Stromal cell of bone marrow (primary cell): ENCODE results near the gene MAP1B.
A peak's percentile ranks its signal among the peaks of the same experiment; 100 is the strongest.
"Not testable (repeated sequence)": the region's sequence is repeated elsewhere in the genome, so short reads cannot be mapped to it uniquely, and the experiment has no call there.

Experiments
- DNase-seq: peaks from one replicate; pipeline ENCODE4 v3.0.0-alpha.2; 2012; ENCODE audit warnings: low read depth

Gene MAP1B

DNA sequence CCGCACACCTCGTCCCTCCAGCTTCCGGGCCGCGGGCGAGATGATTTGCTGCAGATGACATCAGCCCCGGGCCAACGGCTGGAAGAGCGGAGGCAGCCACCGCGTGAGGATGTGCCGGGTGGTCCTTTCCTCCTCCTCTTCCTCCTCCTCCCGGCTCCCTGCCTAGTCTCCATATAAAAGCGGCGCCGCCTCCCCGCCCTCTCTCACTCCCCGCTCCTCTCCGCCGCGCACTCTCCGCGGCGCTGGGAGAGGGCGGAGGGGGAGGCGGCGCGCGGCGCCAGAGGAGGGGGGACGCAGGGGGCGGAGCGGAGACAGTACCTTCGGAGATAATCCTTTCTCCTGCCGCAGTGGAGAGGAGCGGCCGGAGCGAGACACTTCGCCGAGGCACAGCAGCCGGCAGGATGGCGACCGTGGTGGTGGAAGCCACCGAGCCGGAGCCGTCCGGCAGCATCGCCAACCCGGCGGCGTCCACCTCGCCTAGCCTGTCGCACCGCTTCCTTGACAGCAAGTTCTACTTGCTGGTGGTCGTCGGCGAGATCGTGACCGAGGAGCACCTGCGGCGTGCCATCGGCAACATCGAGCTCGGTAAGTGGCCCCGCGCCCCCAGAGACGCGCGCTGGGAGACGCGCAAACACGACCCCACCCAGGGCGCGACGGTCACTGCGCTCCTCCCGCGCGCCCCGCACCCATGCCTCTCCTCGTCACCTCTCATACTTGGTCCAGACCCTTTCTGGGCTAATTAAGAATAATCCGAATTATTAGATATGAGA is at the start of gene MAP1B:
Gene MAP1B (plus strand): TSS at position 345 of the 770 bp plus-strand sequence. CDS start 57 bp downstream, at position 402.
- DNase-seq, result no peak

DNA sequence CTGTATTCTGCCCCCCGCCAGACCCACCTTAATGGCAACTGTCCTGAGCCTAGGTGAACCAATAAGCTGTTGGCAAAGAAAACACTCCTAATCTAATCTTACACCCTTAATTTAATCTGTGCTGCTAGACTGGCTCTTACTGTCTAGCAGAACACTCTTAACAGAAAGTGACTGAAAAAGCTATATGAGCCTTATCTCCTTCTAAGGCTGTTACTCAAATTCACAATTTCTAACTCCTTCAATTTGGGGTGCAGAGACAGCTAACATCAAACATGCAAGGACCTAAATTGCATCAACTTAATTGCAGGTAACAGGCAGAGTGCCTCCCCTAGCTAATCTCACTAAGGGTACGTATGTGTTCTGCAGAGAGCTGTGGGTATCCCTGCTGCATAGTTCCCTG is 49.5 kb upstream of the MAP1B start:
- no peak for DNase-seq

DNA sequence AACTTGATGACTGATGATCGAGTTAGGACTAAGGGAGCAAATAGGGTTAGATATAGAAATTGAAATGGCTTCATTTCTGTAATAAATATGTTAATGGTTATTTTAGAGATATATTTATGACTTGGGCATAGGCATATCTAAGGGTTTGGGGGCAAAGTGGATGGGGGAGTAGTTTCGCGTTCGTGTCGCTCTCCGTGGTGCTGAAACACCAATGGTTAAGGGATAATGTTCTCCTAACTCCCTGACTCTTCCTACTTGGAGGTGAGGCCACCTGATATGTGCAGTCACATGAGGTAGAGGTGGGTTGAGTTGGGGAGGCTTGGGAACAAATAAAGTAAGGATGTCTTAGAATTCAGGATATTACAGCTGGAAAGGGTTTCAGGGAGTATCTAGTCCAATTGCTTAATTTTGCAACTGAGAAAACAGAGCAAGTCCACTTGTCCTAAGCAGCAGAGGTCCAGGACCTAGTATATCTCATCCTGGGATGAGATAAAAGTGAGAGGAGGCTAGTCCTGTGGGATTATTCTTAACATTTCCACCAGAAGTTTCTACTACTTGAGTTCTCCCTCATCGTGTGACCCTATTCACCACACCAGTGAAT is 44.0 kb upstream of the MAP1B start:
- DNase-seq, result no peak

DNA sequence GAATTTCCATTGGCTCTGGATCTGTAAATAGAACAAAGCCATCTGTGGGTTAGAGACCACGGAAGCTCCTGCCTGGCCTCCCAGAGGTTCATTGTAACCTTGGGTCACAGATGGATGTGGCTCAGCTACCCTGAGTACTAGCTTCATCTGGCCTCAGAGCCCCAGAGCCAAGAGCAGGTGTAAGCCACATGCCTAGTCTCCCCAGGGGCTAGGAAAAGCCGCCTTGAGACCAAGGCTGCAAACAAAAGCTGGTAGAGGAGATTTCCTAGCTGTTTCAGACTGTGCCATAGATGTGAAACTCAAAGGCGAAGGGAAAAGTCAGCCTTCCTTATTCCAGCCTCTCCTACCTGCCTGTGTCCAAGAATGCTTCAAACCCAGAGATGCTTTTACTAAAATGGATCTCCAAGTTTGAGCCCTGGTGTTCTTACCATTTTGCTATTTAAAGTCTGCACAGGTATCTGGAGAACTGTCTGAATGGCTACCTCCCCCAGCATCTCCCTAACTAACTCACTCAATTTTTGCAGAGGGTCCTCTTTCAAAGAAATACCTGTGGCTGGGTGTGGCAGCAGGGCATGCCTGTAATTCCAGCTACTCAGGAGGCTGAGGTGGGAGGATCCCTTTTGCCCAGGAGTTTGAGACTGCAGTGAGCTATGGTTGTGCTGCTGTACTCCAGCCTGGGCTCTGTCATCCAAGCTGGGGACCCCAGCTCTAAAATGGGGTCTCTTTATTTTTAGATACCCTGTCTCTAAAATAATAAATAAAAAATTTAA is 42.3 kb upstream of the MAP1B start:
- DNase-seq, result no peak

DNA sequence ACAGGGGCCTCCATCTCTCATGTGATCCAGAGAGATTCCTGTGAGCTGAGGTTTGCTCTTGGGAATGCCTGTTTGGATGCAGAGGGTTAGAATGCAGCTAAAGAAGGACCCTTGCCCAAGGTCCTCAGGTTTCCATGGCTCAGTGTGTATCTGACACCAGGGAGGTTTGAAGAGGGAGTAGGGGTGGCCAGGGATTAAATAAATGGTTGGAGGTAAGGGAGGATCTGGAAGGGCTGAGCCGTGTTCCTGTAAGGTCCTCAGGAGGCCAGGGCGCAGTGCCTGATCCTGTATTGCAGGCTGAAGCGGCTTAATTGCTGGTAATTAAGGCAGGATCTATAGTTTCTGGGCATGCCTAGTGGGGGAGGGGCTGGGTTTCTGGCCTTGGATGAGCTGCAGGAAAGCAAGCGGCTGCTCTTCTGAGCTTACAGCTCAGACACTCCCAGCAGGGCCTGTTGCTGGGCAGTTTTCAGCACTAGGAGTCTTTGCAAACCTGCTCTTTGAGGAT is 41.5 kb upstream of the MAP1B start:
- DNase-seq, result no peak

DNA sequence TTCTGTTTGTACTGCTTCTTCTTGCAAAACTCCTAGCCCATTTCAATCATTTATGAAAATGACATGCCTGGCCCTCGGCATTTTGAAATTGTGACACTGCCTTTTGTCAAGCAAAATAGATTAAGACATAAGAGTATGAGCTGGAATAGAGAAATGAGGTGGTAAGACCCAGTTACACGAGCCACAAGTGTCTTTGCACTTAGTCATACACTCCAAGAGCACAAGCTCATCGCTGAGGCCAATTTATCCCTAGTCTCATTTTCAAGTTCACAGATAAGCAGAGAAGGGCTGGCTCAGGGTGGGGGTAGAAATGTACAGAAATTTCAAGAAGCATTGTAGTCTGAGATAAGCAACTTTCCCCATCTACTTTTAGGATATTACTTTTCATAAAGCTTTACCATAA is 40.6 kb upstream of the MAP1B start:
- DNase-seq, result peak; percentile 33

DNA sequence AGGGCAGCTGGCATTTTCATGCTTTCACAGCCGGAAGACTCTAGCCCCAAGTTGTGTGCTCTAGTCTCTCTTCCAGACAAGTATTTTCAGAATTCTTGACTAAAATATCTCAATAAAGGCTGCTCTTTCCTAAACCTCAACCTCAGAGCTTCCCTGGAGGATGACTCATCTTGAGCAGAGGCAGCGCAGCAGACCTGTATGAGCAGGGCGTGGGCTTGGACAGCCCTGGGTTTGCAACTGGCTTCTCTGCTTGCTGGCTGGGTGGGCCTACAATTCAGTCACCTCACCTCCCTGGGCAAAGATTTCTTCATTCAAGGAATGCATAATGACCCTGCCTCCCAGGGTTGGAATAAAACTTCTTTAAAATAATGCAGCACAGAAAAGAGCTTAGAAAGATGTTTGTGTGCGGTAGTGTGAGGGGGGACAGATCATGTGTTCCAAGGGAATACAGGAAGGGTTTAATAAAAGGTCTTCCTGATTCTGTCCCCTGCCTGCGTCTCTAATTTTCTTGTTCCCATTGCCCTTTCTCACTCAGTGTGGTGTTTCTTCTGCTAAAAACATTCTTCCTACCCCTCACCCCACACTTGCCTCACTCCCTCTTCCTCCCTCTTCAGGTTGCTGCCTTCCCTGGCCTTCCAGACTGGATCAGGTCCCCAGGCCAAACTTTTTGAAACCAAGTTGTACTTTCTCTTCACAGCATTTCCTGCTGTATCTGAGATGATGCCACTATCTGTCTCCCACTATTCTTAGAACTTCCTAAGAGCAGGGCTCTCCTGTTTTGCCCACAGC is 39.4 kb upstream of the MAP1B start:
- DNase-seq, result peak; percentile 31

DNA sequence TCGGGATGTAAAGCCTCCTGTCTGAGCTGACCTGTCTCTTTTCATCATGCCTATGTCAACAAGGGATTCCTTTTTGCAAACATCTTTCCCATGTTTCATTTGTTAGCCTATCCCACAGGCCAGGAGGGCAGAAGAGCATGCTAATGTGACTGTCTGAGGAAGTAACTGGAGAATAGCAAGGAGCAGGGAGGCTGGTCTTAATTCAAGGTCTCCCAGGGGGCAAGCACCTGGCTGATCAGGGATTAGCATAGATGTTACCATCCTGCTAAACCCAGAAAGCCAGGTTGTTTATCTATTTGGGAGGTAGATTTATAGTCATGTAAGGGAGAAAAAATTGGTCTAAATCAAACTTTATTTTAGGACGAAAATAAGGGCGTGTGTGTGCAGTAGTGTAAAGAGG is 36.7 kb upstream of the MAP1B start:
- DNase-seq, result no peak

DNA sequence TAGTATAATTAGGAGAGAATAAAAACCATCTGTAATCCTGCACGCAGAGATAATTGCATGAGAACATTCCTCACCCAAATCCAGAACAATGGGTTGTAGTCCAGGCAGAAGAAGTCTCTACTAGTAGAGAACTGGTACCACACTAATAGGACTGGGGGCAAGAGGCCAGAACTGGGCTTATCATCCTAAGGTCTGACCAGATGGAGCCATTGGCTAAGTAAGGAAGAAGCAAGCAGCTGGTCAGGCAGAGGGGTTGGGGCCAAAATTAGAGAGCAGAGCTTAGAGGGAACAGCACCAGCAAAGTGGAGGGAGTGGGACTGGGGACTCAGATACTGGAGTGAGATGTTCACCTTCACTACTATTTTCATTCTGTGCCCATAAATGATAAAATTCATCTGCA is 35.4 kb upstream of the MAP1B start:
- no peak for DNase-seq

DNA sequence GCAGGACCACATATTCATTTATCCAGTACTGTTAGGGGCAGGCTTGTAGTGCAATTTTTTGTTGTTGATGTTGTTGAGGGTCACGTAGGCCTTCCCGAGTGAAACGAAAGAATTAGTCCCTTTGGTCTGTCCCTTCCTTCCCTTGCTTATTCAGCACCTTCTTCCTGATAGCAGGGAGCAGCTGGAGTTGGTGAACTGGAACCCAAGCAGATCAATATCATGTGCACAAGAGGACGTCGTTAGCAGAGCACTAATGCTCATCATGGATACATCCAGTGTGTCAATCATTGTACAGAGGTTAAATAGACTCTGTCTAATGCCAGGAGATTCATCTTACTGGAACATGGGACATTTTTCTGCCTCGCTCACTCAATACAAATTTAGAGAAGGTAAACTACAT is 33.0 kb upstream of the MAP1B start:
- no peak for DNase-seq

DNA sequence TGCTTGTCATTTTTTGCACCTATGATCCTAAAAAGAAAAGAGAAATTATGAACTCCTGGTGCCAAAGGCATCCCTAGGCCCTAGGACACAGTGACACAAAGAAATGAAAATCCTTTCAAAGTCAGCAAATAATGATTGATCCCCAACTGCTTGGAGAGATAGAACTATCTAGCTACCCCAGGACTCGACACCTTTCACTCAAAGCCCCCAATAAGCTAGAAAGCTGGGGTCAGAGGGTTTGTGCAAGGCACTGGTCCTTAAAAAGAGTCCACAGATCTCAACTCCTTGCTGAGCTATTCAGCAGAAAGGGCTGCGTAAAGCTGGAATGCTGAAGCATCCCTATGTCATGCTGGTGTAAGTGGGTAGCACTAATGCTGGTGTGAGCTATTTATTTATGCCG is 31.8 kb upstream of the MAP1B start:
- no peak for DNase-seq

DNA sequence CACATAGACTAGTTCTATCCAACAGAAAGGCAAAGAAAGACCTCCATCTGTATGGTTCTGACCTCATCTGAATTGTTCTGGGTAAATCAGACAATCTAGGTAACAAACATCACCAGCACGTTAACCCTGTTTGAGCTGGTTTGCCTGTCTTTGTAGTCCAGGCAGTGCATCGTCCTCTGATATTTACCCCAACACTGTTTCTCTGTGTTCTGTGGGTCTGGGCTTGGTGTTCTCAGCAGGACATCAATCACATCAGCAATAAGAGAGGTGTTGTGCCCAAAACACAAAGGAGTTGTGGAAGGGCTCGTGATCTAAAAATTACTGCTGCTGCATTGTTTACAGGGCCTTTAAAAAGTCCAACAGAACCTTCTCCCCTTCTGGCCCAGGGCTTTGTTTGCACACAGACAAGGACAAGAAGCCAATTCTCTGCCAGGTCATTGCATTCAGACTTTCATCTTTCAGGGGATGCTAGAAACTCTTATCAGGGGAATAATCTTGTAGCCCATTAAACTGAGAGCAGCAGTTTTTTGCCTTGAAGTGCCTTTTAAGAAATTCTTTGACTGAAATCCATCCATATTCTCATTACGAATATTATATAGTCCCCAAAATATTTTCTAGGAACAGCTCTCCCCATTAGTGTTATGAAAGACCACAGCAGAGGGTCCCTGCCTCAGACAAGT is 30.5 kb upstream of the MAP1B start:
- no peak for DNase-seq

DNA sequence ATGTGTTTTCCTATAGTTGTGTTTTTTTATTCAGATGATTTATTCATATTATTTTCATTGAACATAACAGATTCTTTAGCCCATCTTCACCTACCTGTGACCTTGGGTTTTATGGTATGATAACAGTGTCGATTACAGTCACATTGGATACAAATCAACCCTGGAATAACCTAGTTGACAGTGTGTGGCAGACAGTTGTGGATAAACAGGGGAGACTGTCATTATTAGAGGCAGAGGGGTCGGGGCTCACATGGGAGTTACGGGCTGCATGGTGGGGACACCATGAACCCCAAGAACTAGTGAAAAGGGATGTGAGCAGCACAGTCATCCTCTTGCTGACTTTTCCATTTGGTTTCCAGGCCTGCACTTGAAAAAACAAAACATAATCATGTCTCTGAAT is 29.9 kb upstream of the MAP1B start:
- no peak for DNase-seq

DNA sequence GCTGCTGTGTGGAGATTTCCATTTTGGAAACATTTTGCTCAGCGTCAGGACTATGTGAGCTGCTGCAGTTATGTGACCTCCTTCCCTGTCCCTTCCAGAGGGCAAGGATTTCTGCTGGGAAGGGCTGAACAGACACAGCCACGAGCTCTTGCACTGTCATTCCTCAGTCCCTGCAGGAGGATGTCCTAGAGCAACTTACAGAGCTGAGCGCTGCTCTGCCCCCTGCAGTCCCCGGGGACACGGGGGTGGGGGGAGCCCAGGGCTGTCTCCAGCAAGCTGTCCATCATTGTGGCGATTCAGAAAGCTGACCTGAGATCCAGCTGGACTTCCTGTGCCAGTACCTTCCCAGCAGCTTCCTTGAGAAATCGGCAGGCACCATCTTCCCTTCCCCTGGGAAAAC is 28.0 kb upstream of the MAP1B start:
- no peak for DNase-seq

DNA sequence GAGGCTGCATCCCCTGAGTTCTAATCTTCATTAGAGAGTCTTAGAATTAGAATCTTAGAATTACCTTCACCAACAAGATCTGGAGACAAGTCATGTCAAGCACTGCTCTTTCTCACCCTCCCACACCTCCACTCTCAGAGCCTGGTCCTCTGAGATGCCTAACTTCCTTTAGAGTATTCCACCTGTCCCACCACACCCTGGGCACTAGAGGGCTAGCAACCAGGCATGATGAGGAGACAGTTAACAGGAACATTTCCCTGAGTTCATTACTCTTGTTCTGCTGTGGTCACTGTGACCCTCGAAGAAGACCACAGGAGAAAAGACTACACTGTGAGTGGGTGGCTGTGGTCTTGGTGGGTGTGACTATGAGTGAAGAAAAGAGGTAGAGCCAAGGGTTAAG is 25.2 kb upstream of the MAP1B start:
- no peak for DNase-seq

DNA sequence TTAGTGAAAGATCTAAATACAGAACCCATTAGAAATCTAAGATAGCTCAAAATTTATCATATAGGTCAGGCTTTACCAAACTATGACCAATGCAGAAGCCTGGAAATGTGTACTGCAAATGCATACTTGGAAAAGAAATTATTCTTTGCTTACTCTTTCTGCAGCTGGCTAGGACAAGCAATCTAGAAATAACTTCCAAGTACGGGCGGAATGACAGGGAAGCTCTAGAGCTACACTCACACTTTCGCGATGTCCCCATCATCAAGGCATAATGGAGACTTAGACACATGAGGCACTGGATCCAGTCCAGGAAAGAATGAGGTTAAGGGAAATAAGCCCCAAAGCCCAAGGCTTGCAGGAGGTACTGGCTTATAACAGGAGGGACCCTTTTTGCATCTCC is 22.4 kb upstream of the MAP1B start:
- DNase-seq, result no peak

DNA sequence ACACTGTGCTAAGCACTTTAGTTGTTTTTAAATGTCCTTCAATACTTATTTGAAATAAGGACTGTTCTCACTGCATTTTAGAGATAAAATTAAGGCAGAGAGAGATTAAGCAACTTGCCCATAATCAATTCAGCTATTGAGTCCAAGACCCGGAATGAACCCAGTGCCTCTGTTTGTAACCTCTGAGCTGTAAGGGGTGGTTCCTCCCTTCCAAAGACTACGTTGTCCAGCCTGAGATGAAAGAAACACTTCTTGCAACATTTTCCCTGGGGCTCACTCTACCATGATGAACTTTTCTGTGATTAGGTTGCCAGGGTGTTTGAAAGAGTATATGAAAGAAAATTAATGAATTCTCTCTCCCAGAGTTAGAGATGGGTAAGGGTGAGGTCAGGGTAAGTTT is 22.0 kb upstream of the MAP1B start:
- DNase-seq, result no peak

DNA sequence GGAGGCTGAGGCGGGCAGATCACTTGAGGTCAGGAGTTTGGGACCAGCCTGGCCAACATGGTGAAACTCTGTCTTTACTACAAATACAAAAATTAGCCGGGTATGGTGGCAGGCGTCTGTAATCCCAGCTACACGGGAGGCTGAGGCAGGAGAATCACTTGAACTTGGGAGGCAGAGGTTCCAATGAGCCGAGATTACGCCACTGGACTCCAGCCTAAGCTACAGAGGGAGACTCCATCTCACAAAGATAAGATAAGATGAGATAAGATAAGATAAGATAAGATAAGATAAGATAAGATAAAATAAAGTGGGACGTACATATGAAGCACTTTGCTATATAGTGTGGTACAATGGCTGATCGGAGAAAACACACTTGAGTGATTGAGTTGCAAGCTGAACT is 17.6 kb upstream of the MAP1B start:
- DNase-seq, result not testable (repeated sequence)

DNA sequence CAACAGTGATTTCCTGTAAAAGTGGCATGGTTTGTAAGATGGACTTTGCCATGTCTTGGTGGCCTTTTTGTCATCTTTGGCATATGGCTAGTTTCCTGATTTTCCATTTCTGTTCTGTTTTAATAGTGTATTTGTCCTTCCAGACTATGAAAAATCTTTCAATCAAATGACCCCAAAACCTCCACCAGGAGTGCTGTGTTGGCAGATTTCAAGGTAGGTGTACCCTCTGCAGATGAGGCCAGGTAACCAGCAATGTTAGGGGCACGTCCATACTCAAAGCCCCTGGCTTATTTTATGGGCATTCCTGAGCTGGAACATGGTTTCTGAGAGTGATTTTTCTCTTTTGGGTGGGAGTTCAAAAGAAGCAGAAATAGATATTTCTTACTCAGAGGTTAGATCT is 15.2 kb upstream of the MAP1B start:
- DNase-seq, result no peak

DNA sequence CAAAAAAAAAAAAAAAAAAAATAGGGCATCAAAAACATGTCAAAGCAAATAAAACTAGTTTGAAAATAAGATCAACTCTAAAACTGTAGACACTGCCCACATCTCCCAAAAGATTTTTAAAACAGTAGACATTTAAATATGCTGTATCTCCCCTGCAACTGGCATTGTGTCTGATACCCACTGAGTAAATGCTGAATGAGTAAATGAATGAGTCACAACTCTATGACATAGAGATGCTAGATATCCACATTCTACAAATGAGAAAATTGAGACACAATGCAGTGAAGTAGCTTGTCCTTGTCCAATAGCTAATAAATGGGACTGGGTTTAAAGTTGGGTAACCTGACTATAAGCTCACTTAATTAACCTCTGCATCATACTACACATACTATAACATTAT is 14.1 kb upstream of the MAP1B start:
- no peak for DNase-seq

DNA sequence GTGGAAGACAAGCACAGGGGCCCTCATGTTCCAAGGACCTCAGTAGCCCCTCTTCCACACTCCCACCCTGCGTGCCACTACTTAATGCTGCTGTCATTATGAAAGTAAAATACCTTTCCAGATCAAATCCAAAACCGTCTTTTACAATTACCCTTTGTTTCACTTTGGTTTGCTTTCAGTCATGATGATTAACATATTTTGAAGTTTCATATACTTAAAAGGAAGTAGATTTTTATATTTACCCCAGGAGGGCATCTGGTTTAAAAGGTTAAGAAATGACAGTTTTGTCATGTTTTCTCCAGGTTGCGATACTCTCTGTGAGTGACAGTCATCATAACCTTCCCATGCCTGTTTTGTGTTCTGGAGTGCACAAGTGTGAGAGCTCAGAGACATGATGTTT is 13.5 kb upstream of the MAP1B start:
- no peak for DNase-seq
